GM23338 (cell line): ENCODE results near the gene PSG2. TPM values are rescaled to one million over a fixed set of nuclear protein-coding genes. Genes with fewer than 3 reads are reported as not detected.
"Not testable (repeated sequence)": the region's sequence is repeated elsewhere in the genome, so short reads cannot be mapped to it uniquely, and the experiment has no call there.

Experiments used
- ATAC-seq: fragments of 200-7000 bp; cut with Tn5 transposase; 3 replicates; pipeline ENCODE4 v1.9.1; 2020
- DNase-seq: peaks from one replicate; pipeline ENCODE4 v3.0.0-alpha.2; 2015; ENCODE audit warnings: low spot score
- H2AFZ ChIP-seq: fragments of 200-600 bp; sonication (generic); 2 replicates; pipeline ENCODE4 v1.8.0; 2016; ENCODE audit warnings: antibody characterized with exemption, mild to moderate bottlenecking, moderate library complexity
- H3F3A ChIP-seq: fragments of 200-600 bp; sonication (generic); replicated peaks from 2 replicates; pipeline ENCODE4 v1.8.0; 2017; ENCODE audit warnings: antibody characterized with exemption, mixed run types, low read depth
- H3K27ac ChIP-seq: fragments of 200-600 bp; sonication (generic); 2 replicates; pipeline ENCODE4 v1.6.1; 2016; ENCODE audit warnings: low read depth
- H3K27me3 ChIP-seq: fragments of 200-600 bp; sonication (generic); 2 replicates; pipeline ENCODE4 v1.8.0; 2016; ENCODE audit warnings: mild to moderate bottlenecking, mixed run types, moderate library complexity; ENCODE audit not compliant: insufficient read depth
- H3K36me3 ChIP-seq: fragments of 200-600 bp; sonication (generic); 2 replicates; pipeline ENCODE4 v1.8.0; 2016; ENCODE audit warnings: mild to moderate bottlenecking; ENCODE audit not compliant: insufficient read depth
- H3K4me1 ChIP-seq: fragments of 200-600 bp; sonication (generic); 2 replicates; pipeline ENCODE4 v1.8.0; 2016; ENCODE audit warnings: mild to moderate bottlenecking, moderate library complexity; ENCODE audit not compliant: insufficient read depth
- H3K4me2 ChIP-seq: fragments of 200-600 bp; sonication (generic); 2 replicates; pipeline ENCODE4 v1.7.1; 2017; ENCODE audit warnings: mixed run types
- H3K4me3 ChIP-seq: fragments of 200-600 bp; sonication (generic); 2 replicates; pipeline ENCODE4 v1.6.1; 2016; ENCODE audit warnings: mixed run types
- H3K79me2 ChIP-seq: fragments of 200-600 bp; sonication (generic); replicated peaks from 2 replicates; pipeline ENCODE4 v1.8.0; 2017; ENCODE audit warnings: mild to moderate bottlenecking; ENCODE audit not compliant: insufficient read depth
- H3K9me2 ChIP-seq: fragments of 200-600 bp; sonication (generic); 2 replicates; pipeline ENCODE4 v1.8.0; 2017; ENCODE audit not compliant: insufficient read depth
- H4K20me1 ChIP-seq: fragments of 200-600 bp; sonication (generic); replicated peaks from 2 replicates; pipeline ENCODE4 v1.8.0; 2017; ENCODE audit warnings: mild to moderate bottlenecking; ENCODE audit not compliant: insufficient read depth
- H3K27ac Mint-ChIP-seq: 2 replicates; pipeline ENCODE4 v1.8.0; 2020; ENCODE audit warnings: inconsistent platforms, mild to moderate bottlenecking, moderate library complexity, mixed read lengths
- H3K27me3 Mint-ChIP-seq: 3 replicates; pipeline ENCODE4 v1.8.0; 2022; ENCODE audit warnings: low read depth, mild to moderate bottlenecking, moderate library complexity, mixed read lengths, inconsistent platforms; ENCODE audit not compliant: insufficient read depth, poor library complexity
- H3K36me3 Mint-ChIP-seq: 3 replicates; pipeline ENCODE4 v1.8.0; 2021; ENCODE audit warnings: low read depth, mild to moderate bottlenecking, inconsistent platforms, moderate library complexity, mixed read lengths
- H3K4me1 Mint-ChIP-seq: 3 replicates; pipeline ENCODE4 v1.8.0; 2020; ENCODE audit warnings: mild to moderate bottlenecking, inconsistent platforms, mixed read lengths
- H3K4me3 Mint-ChIP-seq: 3 replicates; pipeline ENCODE4 v1.8.0; 2021; ENCODE audit warnings: moderate library complexity, mild to moderate bottlenecking, inconsistent platforms, mixed read lengths
- H3K9me3 Mint-ChIP-seq: 3 replicates; pipeline ENCODE4 v1.8.0; 2020; ENCODE audit warnings: moderate library complexity, mild to moderate bottlenecking, inconsistent platforms, mixed read lengths
- CREB1 ChIP-seq: fragments of 250-450 bp; sonication (Bioruptor Pico); IDR thresholded peaks from 2 replicates; pipeline ENCODE4 v1.5.0; 2020; ENCODE audit warnings: low read depth, mild to moderate bottlenecking, moderate library complexity
- CTCF ChIP-seq, 2 experiments: fragments of 200-600 bp in 1 of 2; sonication (generic) in 1 of 2; conservative IDR thresholded peaks; 2 replicates each; pipeline versions ENCODE4 v1.5.1 to v1.6.1; 2016 to 2017; ENCODE audit warnings: antibody characterized with exemption in 2 of 2, low read depth in 2 of 2, mild to moderate bottlenecking in 2 of 2, moderate library complexity in 1 of 2
- EZH2phosphoT487 ChIP-seq: fragments of 200-600 bp; sonication (generic); IDR thresholded peaks from one replicate; pipeline ENCODE4 v1.8.1; 2018; ENCODE audit warnings: antibody characterized with exemption; ENCODE audit not compliant: unreplicated experiment
- JUNB ChIP-seq: IDR thresholded peaks from one replicate; pipeline ENCODE4 v1.6.1; 2016; ENCODE audit warnings: antibody characterized with exemption; ENCODE audit not compliant: unreplicated experiment
- REST ChIP-seq: IDR thresholded peaks from one replicate; pipeline ENCODE4 v1.6.1; 2018; ENCODE audit warnings: antibody characterized with exemption; ENCODE audit not compliant: unreplicated experiment
- STAT1 ChIP-seq: IDR thresholded peaks from one replicate; pipeline ENCODE4 v1.6.1; 2016; ENCODE audit warnings: antibody characterized with exemption; ENCODE audit not compliant: unreplicated experiment
- ZNF331 ChIP-seq: fragments of 250-450 bp; sonication (Bioruptor Pico); IDR thresholded peaks from 2 replicates; pipeline ENCODE4 v1.5.0; 2020; ENCODE audit warnings: low read depth, mild to moderate bottlenecking, moderate library complexity
- polyA plus RNA-seq: library from polyadenylated mRNA; unstranded; fragments of >200 nt; fragmentation: Nextera tagmentation; extraction: Ambion mirVana; gene quantifications from 2 replicates; pipeline ENCODE4 v1.2.1, GENCODE V29; 2016
- total RNA-seq: library from RNA; depleted of rRNA; stranded (reverse); fragments of >200 nt; shearing (Covaris generic); gene quantifications from 2 replicates; pipeline ENCODE4 v1.2.3, GENCODE V29; 2014

Gene PSG2
- total and polyA plus RNA-seq, 2 experiments from 2014 or later, result not detected

- 0 out of 2 replicates have a peak, but pooled peaks cover 3% of the 10 kb centered on the region for H3K36me3 ChIP-seq
- no peak for TF ChIP-seq REST
- TF ChIP-seq JUNB, result no peak
- TF ChIP-seq CREB1 (CRISPR knock-in tag), result no peak
- no peak for TF ChIP-seq STAT1
- no peak for TF ChIP-seq ZNF331
- no peak for TF ChIP-seq EZH2phosphoT487
- DNase-seq, result no peak
- no peaks in the 10 kb centered on the region for H3K27me3 ChIP-seq
- H3K4me3 ChIP-seq, result no peak overlapping the region
- H3K4me2 ChIP-seq, result no peak overlapping the region
- Mint-ChIP-seq H3K4me3 (no peak overlapping the region), H3K27me3 (no peaks in the 10 kb centered on the region), H3K9me3 (peaks cover 83% of the 10 kb centered on the region), H3K36me3 (peaks cover 16% of the 10 kb centered on the region), H3K4me1 (no peaks in the 10 kb centered on the region), H3K27ac (no peak overlapping the region)
- no peaks in the 10 kb centered on the region for H3F3A ChIP-seq
- peak overlapping the region; percentile 61 for H3K27ac ChIP-seq
- no peaks in the 10 kb centered on the region for H4K20me1 ChIP-seq
- H3K9me2 ChIP-seq, result 0 out of 2 replicates have a peak, but pooled peaks cover 6% of the 10 kb centered on the region
- H3K4me1 ChIP-seq, result no peaks in the 10 kb centered on the region
- no peaks in the 10 kb centered on the region for H3K79me2 ChIP-seq
- ATAC-seq, result no peak
- no peak overlapping the region for H2AFZ ChIP-seq
Observed at GRCh38 chr19:43105496-43105895, 23.0 kb upstream of the PSG2 start.

GRCh38 chr19:43104215-43104850 lies 21.8 kb upstream of the PSG2 start:
- not testable (repeated sequence) for H3K36me3 ChIP-seq, H2AFZ ChIP-seq, H3K4me1 Mint-ChIP-seq, H3K27me3 Mint-ChIP-seq, H4K20me1 ChIP-seq, H3K4me3 Mint-ChIP-seq, H3K4me3 ChIP-seq, H3K27ac ChIP-seq, H3K9me2 ChIP-seq, H3K4me2 ChIP-seq, H3K4me1 ChIP-seq, H3K79me2 ChIP-seq, H3K27ac Mint-ChIP-seq, H3K27me3 ChIP-seq, H3F3A ChIP-seq
- peak; percentile 63 to 76 for TF ChIP-seq CTCF (conservative IDR thresholded peaks at IDR 0.05; ENCODE audit: low read depth in 2 of 2)
- Mint-ChIP-seq H3K36me3 (peaks cover 23% of the 10 kb centered on the region), H3K9me3 (peaks cover 87% of the 10 kb centered on the region)
- DNase-seq (peak; percentile 71), ATAC-seq (peak; percentile 47; the same call in 2 of the 3 replicates)
